GM18520 (cell line): ENCODE measurements around the gene BUB1.
"Not testable (repeated sequence)": the region's sequence is repeated elsewhere in the genome, so short reads cannot be mapped to it uniquely, and the experiment has no call there.

Experiments
- ATAC-seq: cut with Tn5 transposase; IDR thresholded peaks from one replicate; pipeline ENCODE4 v1.9.1; 2021; ENCODE audit not compliant: unreplicated experiment

The BUB1 gene

GRCh38 chr2:110677530-110678456, at the start of gene BUB1:
Gene BUB1, minus strand, starts transcription at chr2:110678063. Its CDS starts 68 bp downstream, at chr2:110677995.
- ATAC-seq, result peak; percentile 43

GRCh38 chr2:110726285-110726684, 48.4 kb upstream of the BUB1 start:
- no peak for ATAC-seq

DNA sequence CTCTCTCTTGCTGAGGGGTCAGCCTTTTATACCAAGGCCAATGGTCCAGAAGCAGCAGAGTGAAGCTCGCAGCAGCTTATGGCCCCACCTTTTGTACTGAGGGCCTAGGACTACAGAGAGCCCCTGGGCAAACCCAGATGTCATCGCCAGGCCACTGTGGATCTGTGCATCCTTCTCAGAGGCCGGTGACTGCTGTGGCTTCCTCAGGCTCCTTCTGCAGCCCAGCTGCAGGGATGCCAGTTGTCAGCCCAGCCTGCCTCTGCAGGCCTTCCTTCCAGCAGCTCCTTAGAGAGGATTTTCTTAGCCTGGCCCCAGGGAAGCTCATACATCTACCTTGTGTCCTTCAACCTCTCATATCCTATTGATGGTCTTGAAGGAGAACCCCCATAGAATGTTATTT, 48.0 kb upstream of the BUB1 start:
- no peak for ATAC-seq

GRCh38 chr2:110725370-110725769, 47.5 kb upstream of the BUB1 start:
- ATAC-seq, result no peak

GRCh38 chr2:110724820-110725219, 47.0 kb upstream of the BUB1 start:
- no peak for ATAC-seq

DNA sequence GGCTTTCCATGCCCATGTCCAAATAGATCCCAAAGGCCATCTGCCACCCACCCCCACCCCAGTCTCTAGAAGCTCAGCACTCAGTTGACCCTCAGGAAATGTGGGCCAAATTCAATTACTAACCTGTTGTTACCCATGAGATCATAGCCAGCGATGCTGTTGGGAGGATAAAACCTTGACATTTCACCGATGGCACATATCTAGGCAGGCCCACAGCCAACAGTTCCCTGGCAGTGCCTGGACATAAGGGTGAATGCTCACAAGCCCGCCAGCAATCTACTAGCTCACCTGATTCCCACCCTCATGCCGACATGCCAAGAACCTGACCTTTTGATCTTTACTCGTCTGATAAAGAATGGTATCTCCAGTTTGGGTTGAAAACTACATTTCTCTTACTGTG, 42.7 kb upstream of the BUB1 start:
- ATAC-seq, result no peak

DNA sequence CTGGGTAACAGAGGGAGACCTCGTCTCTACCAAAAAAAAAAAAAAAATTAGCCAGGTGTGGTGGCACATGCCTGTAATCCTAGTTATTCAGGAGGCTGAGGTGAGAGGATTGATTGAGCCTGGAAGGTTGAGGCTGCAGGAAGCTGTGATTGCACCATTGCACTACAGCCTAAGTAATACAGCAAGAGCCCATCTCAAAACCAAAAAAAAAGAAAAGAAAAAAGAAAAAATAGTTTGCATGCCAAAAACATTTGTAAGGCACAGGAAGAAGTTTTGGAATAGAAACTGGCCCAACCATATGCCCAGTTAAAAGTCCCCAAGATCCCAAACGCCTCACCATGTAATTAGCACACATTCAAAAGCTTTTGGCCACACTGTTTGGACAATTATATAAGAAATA, 41.1 kb upstream of the BUB1 start:
- ATAC-seq, result no peak

DNA sequence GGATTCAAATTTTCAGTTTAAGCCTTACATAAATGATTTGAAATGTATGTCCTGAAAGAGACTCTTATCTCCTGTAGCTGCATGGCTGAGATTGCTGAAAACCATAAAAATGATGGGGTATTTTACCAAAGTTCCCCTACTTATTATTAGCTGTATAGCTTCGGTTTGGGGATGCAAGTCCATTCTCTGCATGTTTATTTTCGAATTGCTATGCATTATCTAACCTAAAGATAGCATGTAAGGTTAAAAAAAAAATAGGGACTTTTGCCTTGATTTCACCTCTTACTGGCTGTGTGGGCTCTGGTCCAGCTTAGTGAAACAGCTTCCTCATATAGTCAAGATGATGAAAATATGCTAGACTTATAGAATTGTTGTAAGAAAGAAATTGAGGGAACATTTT, 40.5 kb upstream of the BUB1 start:
- no peak for ATAC-seq

DNA sequence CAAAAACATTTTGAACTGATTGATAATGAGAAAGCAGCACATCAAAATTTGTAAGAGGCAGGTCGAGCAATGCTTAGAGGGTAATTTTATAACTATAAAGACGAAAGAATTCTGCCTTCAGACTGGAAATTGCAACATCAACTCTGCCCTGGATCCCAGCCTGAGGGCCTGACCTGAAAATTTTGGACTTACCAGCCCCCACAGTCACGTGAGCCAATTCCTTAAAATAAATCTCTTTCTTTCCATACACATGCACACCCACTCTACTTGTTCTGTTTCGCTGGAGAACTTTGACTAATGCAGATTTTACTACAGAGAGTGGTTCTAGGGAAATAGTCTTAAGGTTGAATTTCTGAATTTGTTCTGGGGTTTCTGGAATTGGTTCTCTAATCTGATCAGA, 39.9 kb upstream of the BUB1 start:
- no peak for ATAC-seq

GRCh38 chr2:110716959-110717645, 39.2 kb upstream of the BUB1 start:
- ATAC-seq, result no peak

GRCh38 chr2:110714452-110715224, 36.8 kb upstream of the BUB1 start:
- no peak for ATAC-seq

DNA sequence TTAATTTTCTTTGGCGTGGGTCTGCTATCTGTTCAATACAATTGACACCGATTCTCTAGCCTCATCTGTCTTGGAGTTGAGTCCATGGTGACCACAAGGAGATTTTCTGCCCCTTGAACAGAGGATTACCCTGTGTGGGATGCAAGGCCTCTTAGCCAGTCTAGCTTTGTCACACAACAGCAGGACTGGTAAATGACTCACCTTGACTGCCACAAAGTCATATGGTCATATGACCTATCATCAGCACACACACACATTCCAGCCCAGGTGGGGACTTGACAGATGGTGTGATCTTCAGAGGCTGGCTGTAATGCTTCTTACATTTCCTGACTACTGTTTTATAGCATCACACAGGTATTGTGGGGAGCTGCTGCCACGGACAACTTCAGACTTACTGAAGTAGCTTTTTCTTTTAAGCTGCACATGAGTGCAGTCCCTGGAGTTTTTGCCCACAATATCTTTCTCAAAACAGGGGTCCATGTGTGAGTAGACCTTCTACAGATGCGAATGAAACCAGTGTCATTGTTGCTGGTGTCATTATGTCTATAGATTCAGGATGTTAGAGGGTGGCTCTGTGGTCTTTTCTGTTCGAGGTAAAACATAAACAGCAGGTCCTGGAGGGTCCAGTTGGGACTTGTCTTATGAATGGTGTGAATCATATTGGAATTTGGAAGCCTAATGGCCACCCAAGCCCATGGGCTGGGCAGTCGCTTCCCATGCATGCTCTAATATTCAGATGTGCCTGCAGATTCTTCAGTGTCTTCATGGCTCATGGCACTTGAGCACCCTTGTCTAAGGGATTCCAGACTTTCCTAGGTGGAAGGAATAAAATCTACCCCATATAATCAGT, 35.9 kb upstream of the BUB1 start:
- peak; percentile 58 for ATAC-seq

GRCh38 chr2:110712737-110713136, 34.9 kb upstream of the BUB1 start:
- no peak for ATAC-seq

DNA sequence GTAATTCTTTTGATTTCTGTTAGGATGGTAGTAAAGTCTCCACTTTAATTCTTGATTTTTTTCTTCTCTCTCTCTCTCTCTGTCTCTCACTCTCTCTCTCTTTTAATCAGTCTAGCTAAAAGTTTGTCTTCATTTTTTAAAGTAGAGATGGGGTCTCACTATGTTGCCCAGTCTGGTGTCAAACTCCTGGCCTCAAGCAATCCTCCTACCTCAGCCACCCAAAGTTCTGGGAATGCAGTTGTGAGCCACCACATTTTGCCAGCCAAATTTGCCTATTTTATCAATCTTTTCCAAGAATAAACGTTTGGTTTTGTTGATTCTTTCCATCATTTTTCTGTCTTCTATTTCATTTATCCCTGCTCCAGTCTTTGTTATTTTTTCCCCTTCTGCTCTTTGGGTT, 30.6 kb upstream of the BUB1 start:
- no peak for ATAC-seq

GRCh38 chr2:110707386-110707965, 29.6 kb upstream of the BUB1 start:
- no peak for ATAC-seq

DNA sequence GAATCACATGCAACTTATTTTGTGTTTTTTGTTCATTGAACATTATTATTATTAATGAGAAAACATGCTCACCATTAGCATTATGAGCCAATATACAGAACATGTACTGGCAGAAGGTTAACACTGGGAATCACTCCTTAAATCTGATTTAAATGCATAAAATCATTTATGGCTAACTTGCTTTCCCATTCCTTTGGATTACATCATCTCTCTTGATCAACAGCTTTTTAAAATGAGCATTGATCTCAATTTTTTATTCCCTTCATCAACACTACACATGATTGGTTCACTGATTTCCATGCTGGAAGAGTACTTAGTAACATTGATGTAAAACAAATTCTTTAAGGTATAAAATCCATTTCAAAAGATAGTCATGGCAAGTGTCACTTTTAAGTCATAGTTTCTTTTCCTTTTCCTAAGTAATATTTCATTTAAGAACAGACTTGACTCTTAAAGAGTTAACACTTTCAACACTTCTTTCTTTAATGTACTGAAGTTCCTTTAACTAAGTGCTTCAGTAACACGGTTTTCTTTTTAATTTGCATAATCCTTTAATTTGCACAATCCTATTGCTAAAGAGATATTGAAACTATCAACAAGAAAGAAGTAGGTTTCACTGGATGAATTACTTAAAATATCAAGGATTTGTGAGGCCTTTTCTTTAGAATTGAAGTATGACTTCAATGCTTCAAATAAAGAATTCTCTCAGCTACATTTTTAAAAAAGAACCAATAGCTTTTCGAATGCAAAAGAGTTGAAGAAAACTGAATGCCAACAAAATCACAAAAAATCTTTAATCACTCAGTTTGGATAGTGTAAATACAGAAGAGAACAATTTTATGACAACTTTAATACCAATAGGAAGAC, 24.9 kb upstream of the BUB1 start:
- ATAC-seq, result no peak

- ATAC-seq, result not testable (repeated sequence)
Measured at GRCh38 chr2:110698253-110698652, 20.4 kb upstream of the BUB1 start.

DNA sequence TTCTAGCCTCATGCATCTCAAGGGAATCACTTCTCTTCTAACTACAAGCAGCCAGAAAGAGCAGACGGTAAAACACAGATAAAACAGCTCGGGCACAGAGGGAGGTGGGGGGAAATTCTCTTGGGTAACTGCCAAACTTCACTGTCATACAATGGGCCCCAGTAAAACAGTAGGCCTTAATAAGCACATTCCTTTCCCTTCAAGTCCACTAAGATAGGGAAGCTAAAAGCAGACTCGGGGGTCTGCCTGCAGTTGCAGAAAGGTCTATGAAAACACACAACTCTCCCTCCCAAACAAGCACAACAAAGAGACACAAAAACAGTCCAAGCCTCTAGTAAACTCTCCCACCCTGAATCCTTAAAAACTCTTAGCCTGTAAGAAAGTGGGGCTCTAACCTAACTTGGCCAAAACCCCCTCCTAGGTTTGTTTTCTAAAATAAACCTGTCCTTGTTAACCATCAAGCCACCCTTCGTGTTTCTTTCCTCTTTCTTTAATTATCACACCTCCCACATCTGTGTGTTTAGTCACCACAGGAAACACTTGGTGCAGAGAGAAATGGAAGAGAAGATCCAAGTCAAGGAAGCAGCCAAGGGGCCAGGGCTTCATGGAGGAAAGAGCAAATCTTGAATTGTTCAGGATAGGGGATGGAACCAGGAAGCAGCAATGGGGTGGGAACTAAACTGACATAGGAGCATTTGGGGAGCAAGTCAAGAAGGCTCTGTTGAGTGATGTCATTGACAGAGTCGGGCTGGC, 17.5 kb upstream of the BUB1 start:
- not testable (repeated sequence) for ATAC-seq
